ENCODE results near the gene TM9SF1. TPM values are rescaled to one million over a fixed set of nuclear protein-coding genes. Genes with fewer than 3 reads are reported as not detected.
A peak's percentile ranks its signal among the peaks of the same experiment; 100 is the strongest.

Gene TM9SF1
- total RNA-seq, 2 donors from 2014 or later, result 23.5 to 42.7 TPM

DNA sequence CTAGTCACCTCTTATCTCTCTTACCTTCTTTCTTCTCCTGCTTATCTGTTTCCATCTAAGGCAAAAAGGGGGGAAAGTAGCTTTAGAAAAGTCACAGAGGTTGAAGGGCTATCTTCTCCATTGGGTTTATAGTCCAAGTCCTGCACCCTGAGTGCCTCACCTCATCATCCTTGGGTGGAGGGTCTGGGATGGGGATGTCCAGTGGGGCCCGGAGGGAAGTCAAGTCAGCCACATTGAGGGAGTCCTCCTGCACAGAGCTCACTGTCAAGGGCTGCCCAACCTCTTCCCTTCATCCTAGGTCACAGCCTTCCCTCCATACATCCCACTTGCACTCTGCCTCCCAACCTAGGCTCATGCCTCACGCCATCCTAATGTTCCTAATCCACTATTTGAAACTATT, 50.0 kb downstream of the TM9SF1 start:
- no peak for DNase-seq (ENCODE audit: low spot score)
- Histone ChIP-seq H3K9me3 (no peaks in the 10 kb centered on the region), H3K4me1 (peaks cover 0 to 45% of the 10 kb centered on the region in 2 donors), H3K27me3 (no peaks in the 10 kb centered on the region), H3K4me3 (no peak overlapping the region), H3K36me3 (peaks cover 15% of the 10 kb centered on the region), H3K27ac (no peak overlapping the region)
- TF ChIP-seq, protein P1, sequence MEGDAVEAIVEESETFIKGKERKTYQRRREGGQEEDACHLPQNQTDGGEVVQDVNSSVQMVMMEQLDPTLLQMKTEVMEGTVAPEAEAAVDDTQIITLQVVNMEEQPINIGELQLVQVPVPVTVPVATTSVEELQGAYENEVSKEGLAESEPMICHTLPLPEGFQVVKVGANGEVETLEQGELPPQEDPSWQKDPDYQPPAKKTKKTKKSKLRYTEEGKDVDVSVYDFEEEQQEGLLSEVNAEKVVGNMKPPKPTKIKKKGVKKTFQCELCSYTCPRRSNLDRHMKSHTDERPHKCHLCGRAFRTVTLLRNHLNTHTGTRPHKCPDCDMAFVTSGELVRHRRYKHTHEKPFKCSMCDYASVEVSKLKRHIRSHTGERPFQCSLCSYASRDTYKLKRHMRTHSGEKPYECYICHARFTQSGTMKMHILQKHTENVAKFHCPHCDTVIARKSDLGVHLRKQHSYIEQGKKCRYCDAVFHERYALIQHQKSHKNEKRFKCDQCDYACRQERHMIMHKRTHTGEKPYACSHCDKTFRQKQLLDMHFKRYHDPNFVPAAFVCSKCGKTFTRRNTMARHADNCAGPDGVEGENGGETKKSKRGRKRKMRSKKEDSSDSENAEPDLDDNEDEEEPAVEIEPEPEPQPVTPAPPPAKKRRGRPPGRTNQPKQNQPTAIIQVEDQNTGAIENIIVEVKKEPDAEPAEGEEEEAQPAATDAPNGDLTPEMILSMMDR (IDR thresholded peaks at IDR 0.05), result no peak

DNA sequence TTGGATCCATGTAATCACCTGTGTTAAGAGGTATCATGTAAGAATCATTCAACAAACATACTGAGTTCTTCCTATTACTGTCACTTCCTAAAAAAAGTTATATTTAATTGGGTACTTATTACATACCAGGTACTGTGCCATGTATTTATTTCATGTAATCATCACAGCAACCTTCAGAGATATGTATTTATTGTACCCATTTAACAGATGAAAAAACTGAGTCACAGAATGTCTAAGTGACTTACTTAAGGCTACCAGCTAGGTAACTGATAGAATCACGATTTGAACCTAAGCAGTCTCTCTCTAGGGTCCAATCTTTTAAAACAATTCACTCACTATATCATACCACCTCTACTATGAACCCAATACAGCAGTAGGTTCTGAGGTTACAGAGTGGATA, 50.8 kb downstream of the TM9SF1 start:
- no peak for DNase-seq (ENCODE audit: low spot score)
- no peaks in the 10 kb centered on the region for H3K27me3 ChIP-seq
- peaks cover 8% of the 10 kb centered on the region for H3K36me3 ChIP-seq
- peaks cover 0 to 52% of the 10 kb centered on the region in 2 donors for H3K4me1 ChIP-seq
- TF ChIP-seq, protein P1 (IDR thresholded peaks at IDR 0.05), result no peak
- no peak overlapping the region for H3K4me3 ChIP-seq
- no peaks in the 10 kb centered on the region for H3K9me3 ChIP-seq
- no peak overlapping the region for H3K27ac ChIP-seq

DNA sequence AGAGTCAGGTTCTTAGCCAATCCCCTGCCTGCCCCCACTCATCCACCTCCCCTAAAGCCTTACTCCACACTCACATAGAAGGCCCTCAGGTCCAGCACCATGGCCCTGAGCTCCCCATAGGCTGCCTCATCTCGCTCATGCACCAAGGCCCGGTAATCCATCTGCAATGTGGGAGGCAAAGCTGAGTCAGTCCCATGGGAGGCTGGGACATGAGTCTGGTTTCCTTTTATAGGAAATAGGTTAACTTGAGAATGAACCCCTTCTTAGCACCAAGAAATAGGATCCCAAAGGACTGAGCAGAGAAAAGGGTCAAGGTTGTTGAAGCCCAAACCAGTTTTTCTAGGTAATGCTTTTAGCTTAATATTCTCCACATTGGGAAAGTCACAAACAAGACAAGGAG, 51.7 kb downstream of the TM9SF1 start:
- no peaks in the 10 kb centered on the region for H3K9me3 ChIP-seq
- H3K4me1 ChIP-seq, result peaks cover 0 to 52% of the 10 kb centered on the region in 2 donors
- H3K27ac ChIP-seq, result no peak overlapping the region
- no peak overlapping the region for H3K4me3 ChIP-seq
- no peak for DNase-seq (ENCODE audit: low spot score)
- TF ChIP-seq, protein P1 (IDR thresholded peaks at IDR 0.05), result no peak
- H3K27me3 ChIP-seq, result no peaks in the 10 kb centered on the region
- peaks cover 10% of the 10 kb centered on the region for H3K36me3 ChIP-seq

DNA sequence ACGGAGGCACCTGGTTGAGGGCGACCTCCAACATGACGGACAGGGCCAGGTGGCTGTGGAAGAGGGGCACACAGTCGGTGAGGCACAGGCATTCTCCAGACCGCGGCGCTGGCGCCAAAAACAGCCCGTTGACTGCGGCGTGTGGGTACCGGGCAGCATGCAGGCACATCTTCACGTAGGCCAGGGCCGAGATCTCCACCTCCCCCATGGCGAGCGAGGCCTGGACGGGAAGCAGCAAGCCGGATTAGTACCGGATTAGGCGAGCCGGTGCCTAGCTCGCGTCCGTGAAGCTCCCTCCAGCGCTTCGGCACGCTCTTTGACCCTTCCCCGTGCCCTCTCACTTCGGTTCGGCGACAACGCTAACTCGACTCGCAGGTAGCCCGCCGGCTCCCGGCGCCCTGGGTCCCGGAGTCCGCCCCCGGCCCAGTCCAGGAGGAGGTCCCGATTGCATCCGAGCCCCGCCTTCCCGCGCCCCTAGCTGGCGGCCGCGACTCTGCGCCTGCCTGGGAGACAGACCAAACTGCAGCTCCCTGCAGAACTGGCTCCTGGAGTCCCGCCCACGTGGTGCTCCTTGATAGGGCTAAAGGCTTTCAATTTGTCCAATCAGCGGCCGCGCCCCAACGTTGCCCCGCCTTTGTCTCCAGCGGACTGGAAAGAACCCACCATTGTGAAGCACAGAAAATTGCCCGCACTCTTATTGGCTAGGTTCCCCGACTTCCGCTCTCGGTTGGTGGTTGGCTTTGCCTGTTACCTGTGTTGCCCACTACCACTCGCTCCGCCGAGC, 54.0 kb downstream of the TM9SF1 start, which contains the start of gene EMC9:
EMC9 (minus strand) TSS at position 495 of the 784 bp plus-strand sequence; CDS start at position 208, 287 bp downstream.
- Histone ChIP-seq H3K4me3 (peak within 1 kb of the TSS; percentile 82 to 87), H3K27ac (peak within 1 kb of the TSS; percentile 93 to 95), H3K27me3 (no peaks in the 10 kb centered on the region), H3K9me3 (no peaks in the 10 kb centered on the region), H3K36me3 (peaks cover 19% of the 10 kb centered on the region), H3K4me1 (peaks cover 0 to 62% of the 10 kb centered on the region in 2 donors)
- peak; percentile 100 for DNase-seq (ENCODE audit: low spot score)
- TF ChIP-seq, protein P1 (IDR thresholded peaks at IDR 0.05), result peak; percentile 45 to 66

DNA sequence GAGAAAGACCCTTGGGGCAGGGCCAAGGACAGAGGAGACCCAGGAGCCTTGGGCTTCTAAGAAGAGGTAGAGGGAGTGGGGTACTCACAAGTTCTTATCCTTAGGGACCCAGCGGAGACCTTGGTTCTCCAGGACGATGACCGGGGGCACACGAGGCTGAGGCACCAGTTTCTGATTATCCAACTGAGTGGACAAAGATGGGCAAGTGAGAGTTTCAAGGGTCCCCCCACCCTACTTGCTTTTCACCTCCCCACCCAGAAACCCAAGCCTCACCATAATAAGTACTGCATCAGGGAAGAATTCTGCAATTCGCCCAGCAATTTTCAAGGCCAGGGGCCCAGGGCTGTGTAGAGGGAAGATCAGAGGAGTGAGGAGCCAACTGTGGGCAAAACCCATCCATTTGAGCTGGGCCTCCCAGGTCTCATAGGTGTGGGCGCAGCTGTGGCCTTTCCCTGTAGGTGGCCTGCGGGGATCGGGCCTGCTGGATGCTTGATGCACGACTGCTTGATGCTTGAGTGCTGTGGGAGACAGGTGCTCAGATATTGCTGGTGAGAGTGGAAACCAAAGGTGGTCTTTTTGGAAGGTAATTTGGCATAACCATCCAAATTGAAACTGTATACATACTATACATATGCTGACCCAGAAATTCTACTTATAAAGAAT, 55.8 kb downstream of the TM9SF1 start:
- Histone ChIP-seq H3K27ac (no peak overlapping the region), H3K4me1 (peaks cover 0 to 57% of the 10 kb centered on the region in 2 donors)

More for the DNA sequence above, 55.8 kb downstream of the TM9SF1 start:
- no peak for DNase-seq (ENCODE audit: low spot score)
- Histone ChIP-seq H3K9me3 (no peaks in the 10 kb centered on the region), H3K4me3 (no peak overlapping the region), H3K36me3 (peaks cover 19% of the 10 kb centered on the region), H3K27me3 (no peaks in the 10 kb centered on the region)
- TF ChIP-seq, protein P1 (IDR thresholded peaks at IDR 0.05), result no peak

Small RNA genes within 50 kb of the gene (microRNA-seq; reads per million reads assigned to microRNA genes)
- 0 reads per million in 2 donors for gene MIR7703 (ENCODE audit: borderline number of aligned reads in 2 of 2, borderline replicate concordance in 1 of 2)

Other genes starting within 250 kb of the TM9SF1 start
- gene DHRS4, start 241.7 kb downstream of the TM9SF1 start, total RNA-seq, result 10 to 100 TPM; 29.6 to 38.8 TPM
- gene DHRS4L2, start 206.5 kb downstream of the TM9SF1 start, total RNA-seq, result 10 to 100 TPM; 10.6 to 17.6 TPM
- gene CARMIL3, start 143.4 kb downstream of the TM9SF1 start, total RNA-seq, result not detected
- under 1 TPM in 1 of 2 donors, not detected in 1; 0.24 TPM for gene CPNE6, start 123.9 kb downstream of the TM9SF1 start, total RNA-seq
- 10 to 100 TPM in 1 of 2 donors, 1 to 10 TPM in 1; 1.8 to 10.7 TPM for gene PCK2, start 101.1 kb downstream of the TM9SF1 start, total RNA-seq
- gene DCAF11, start 80.7 kb downstream of the TM9SF1 start, total RNA-seq, result 10 to 100 TPM; 54.1 to 69.8 TPM
- 1 to 10 TPM; 2.5 to 5.0 TPM for gene NRL, start 80.5 kb downstream of the TM9SF1 start, total RNA-seq
- 100 to 1,000 TPM in 1 of 2 donors, 10 to 100 TPM in 1; 74.3 to 180 TPM for gene FITM1, start 64.8 kb downstream of the TM9SF1 start, total RNA-seq
- gene PSME1, start 59.2 kb downstream of the TM9SF1 start, total RNA-seq, result 100 to 1,000 TPM in 1 of 2 donors, 10 to 100 TPM in 1; 72.9 to 112 TPM
- gene EMC9, start 53.9 kb downstream of the TM9SF1 start, total RNA-seq, result 10 to 100 TPM in 1 of 2 donors, 1 to 10 TPM in 1; 9.9 to 16.8 TPM
- gene PSME2, start 48.8 kb downstream of the TM9SF1 start, total RNA-seq, result 10 to 100 TPM; 23.1 to 40.6 TPM
- gene RNF31, start 47.9 kb downstream of the TM9SF1 start, total RNA-seq, result 10 to 100 TPM; 24.1 to 47.5 TPM
- gene IRF9, start 34.2 kb downstream of the TM9SF1 start, total RNA-seq, result 10 to 100 TPM; 29.2 to 33.1 TPM
- gene REC8, start 23.4 kb downstream of the TM9SF1 start, total RNA-seq, result 1 to 10 TPM; 3.8 to 5.6 TPM
- 10 to 100 TPM; 12.1 to 15.7 TPM for gene IPO4, start 6.6 kb downstream of the TM9SF1 start, total RNA-seq
- gene TSSK4, start 10.3 kb upstream of the TM9SF1 start, total RNA-seq, result not detected
- gene CHMP4A, start 18.0 kb upstream of the TM9SF1 start, total RNA-seq, result 10 to 100 TPM; 31.6 to 63.0 TPM
- gene MDP1, start 20.6 kb upstream of the TM9SF1 start, total RNA-seq, result 10 to 100 TPM; 15.5 to 19.7 TPM
- 100 to 1,000 TPM; 184 to 206 TPM for gene NEDD8, start 36.9 kb upstream of the TM9SF1 start, total RNA-seq
- gene GMPR2, start 37.5 kb upstream of the TM9SF1 start, total RNA-seq, result 10 to 100 TPM; 28.1 to 31.7 TPM
- gene TINF2, start 47.2 kb upstream of the TM9SF1 start, total RNA-seq, result 10 to 100 TPM; 28.2 to 36.3 TPM
- gene TGM1, start 67.7 kb upstream of the TM9SF1 start, total RNA-seq, result 10 to 100 TPM; 11.9 to 36.9 TPM
- gene RABGGTA, start 76.2 kb upstream of the TM9SF1 start, total RNA-seq, result 10 to 100 TPM; 21.3 to 22.2 TPM
- 10 to 100 TPM; 10.1 to 13.7 TPM for gene DHRS1, start 104.3 kb upstream of the TM9SF1 start, total RNA-seq
- 10 to 100 TPM; 13.9 to 15.5 TPM for gene NOP9, start 104.4 kb upstream of the TM9SF1 start, total RNA-seq
- 1 to 10 TPM; 2.0 to 6.6 TPM for gene CIDEB, start 112.5 kb upstream of the TM9SF1 start, total RNA-seq
- 1 to 10 TPM in 1 of 2 donors, under 1 TPM in 1; 0.98 to 1.4 TPM for gene LTB4R2, start 114.7 kb upstream of the TM9SF1 start, total RNA-seq
- 1 to 10 TPM; 1.9 to 3.0 TPM for gene LTB4R, start 116.1 kb upstream of the TM9SF1 start, total RNA-seq
- gene ADCY4, start 139.6 kb upstream of the TM9SF1 start, total RNA-seq, result 10 to 100 TPM; 17.1 to 25.5 TPM
- 1 to 10 TPM; 1.9 to 3.8 TPM for gene RIPK3, start 144.6 kb upstream of the TM9SF1 start, total RNA-seq
- 10 to 100 TPM; 12.5 to 13.4 TPM for gene NFATC4, start 172.7 kb upstream of the TM9SF1 start, total RNA-seq
- gene NYNRIN, start 203.6 kb upstream of the TM9SF1 start, total RNA-seq, result 10 to 100 TPM in 1 of 2 donors, 1 to 10 TPM in 1; 6.0 to 10.1 TPM
- gene CBLN3, start 234.2 kb upstream of the TM9SF1 start, total RNA-seq, result 1 to 10 TPM in 1 of 2 donors, under 1 TPM in 1; 0.48 to 1.4 TPM
- 10 to 100 TPM; 16.3 to 23.0 TPM for gene KHNYN, start 234.5 kb upstream of the TM9SF1 start, total RNA-seq
- 10 to 100 TPM; 49.2 to 55.1 TPM for gene SDR39U1, start 247.3 kb upstream of the TM9SF1 start, total RNA-seq

Data from right atrium auricular region (tissue), 2 donors.